GM21526 (cell line): ENCODE results near the gene VWA8.
"Not testable (repeated sequence)": the region's sequence is repeated elsewhere in the genome, so short reads cannot be mapped to it uniquely, and the experiment has no call there.

Source experiments
- ATAC-seq: cut with Tn5 transposase; IDR thresholded peaks from one replicate; pipeline ENCODE4 v1.9.1; 2021; ENCODE audit warnings: moderate library complexity; ENCODE audit not compliant: unreplicated experiment, low FRiP score

The VWA8 gene

DNA sequence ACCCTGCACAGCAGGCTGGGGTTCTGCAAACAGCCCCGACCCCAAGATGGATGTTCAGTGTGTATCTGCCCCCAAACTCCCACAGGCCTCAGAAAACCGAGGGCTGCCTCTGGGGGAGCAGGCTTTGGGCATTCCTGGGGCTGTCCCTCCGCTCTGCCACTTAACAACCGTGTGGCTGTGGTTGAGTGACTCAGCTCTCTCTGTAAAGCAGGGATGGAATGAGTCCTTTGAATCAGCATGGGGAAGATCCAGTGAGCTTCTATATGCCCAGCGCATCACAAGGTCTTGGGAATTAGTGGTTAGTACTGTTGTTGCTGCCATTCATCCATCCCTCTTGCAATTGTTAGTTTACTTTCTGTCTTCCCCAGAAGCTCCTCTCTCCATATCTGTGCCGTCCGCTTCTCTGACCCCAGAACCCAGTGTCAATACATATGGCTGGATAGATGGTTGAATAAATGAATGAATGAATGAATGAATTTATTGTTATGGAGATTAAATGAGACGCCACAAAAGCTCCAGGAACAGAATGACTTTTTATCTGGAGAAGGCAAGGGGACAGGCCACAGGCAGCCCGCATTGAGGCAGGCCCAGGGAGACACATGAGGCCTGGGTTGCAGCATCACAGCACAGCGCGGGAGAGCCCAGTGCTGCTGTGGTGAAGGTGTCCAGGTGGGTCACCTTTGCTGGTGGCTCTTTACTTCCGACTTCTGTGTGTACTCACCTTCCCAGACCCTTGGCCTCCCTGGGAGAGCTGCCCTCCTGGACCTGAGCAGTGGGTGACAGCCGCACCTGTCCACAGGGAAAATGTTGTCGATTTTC, 414.3 kb downstream of the VWA8 start:
- no peak for ATAC-seq

- no peak for ATAC-seq
Measured at GRCh38 chr13:41545432-41545707, 415.5 kb downstream of the VWA8 start.

DNA sequence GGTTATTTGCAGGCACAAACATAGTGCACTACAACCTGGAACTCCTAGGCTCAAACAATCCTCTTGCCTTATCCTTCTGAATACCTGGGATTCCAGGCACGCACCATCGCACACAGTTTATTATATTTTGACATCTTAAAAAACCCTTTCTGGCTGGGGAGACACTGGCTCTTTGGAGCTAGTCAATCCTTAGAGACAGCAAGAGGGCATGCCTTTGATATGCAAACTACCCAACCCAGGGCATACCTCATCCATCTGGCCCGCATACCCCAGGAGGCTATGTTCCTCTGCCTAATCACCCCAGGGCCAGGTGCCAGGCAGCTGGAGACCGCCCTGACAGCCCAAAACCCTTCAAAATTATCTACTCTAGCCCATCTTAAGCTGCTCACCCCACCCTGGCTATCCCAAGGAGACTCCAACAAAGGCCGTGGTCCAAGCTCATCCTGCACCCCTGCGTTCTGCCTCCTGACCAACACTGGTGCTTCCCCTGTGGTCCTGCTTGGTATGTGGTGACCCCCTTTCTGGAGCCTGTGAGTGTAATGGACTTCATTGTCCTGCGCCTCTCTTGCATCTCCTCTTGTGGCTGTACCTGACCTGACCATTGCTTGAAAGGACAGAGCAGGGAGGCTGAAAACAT, 417.1 kb downstream of the VWA8 start:
- ATAC-seq, result no peak

DNA sequence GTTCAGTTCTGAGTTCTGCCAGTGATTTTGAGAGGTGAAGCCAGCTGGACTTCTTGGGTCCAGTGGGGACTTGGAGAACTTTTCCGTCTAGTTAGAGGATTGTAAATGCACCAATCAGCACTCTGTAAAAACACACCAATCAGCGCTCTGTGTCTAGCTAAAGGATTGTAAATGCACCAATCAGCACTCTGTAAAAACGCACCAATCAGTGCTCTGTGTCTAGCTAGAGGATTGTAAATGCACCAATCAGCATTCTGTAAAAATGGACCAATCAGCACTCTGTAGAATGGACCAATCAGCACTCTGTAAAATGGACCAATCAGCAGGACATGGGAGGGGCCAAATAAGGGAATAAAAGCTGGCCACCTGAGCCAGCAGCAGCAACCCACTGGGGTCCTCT, 418.1 kb downstream of the VWA8 start:
- not testable (repeated sequence) for ATAC-seq

DNA sequence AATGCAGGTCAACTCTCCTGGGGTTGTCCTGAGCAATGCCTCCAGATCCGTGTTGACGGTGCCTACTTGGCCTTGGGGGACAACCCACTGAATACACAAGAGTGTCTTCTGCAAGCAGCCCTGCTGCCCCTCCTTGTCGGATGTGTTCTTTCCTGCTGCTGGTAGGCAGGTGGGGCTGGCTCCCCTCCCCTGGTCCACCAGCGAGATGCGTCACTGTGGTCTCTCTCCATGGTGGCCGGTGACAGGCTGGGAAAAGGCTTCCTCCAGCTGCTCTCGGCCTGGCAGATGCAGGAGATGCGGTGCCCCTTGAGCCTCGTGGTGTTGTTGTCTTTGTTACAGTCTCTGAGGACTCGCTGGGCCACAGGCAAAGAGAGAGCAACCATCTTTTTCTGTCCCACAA, 418.6 kb downstream of the VWA8 start:
- ATAC-seq, result no peak

GRCh38 chr13:41541142-41541938, 419.6 kb downstream of the VWA8 start:
- ATAC-seq, result no peak

- ATAC-seq, result not testable (repeated sequence)
Measured at GRCh38 chr13:41540240-41540639, 420.7 kb downstream of the VWA8 start.

DNA sequence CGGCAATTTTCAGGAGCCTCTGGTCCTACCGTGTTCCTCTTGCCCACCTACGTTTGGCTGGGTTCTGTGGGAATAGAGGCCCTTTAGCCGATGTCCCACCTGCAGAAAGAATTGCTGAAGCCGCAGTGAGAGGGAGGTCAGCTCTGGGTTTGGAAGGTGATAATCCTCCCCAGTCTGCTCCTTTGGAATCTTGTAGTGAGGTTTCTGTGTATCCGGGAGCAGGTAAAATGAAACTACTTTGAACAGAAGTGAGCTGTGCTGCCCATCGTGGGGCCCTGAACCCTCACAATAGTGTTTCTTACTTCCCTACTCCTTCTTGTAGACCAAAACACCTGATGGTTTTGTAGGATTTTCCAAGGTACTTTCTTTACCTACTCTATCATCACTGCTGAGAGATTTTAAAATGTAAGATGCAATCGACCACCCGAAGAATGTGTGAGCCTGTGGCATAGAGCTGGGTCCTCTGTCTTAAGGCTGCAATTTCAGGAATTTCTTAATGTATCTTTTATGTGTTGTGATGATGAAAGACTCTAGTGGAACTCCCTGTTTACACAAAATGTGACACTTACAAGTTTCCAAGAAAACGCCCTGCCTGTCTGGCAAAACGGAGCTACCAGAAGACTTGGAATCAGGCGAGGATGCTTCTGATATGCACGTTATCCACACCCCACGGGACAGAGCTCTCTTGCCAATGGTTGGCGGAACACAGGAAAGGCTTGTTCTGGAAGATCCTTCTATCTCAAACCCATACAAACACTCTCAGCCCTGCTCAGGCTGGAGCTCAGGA, 427.4 kb downstream of the VWA8 start:
- ATAC-seq, result no peak

DNA sequence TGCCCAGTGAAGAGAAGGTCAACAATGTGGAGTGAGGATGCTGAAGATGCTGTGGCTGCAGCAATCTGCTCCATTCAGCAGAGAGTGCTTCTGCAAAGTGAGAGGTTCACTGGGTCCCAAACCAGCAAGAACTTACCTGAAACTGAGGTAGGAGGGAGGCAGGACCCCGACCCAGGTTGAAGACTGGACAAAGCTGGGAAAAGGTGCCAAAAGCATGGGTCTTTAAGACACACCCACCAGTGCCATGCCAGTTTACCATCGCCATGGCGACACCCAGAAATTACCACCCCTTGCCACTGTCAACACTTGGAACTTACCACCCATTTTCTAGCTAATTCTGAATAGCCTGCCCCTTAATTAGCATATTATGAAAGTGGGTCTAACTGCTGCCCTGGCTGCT, 432.9 kb downstream of the VWA8 start:
- no peak for ATAC-seq

GRCh38 chr13:41520660-41521630, 440.0 kb downstream of the VWA8 start:
- ATAC-seq, result no peak

DNA sequence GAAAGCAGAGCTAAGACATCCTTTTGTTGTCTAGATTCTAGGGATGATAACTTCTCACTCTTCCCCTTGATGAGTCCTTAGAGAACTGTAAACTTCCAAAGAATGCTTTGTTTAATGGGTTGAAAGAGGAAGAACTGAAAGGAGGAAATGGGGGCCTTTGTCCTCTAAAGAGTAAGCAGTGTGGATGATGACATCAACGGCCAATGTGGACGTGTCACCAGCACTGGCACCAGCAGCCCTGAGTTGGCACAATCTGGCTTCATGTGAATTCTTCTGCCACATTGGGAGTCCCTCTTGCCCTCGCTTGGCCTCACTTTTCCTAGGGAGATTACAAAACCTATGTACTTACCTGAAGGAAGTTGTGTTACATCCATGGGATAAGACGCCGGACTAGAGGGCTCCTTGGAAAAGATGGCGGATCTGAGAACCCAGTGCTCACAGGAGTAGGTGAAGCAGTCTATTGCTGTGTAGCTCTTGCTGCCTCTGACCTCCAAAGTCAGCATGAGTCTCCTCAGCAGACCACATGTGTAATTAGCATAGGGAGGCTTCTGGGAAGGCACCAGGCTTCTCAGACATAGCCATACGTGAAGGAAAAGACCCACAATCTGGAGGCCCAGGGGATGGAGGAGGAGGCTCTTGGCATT, 440.8 kb downstream of the VWA8 start:
- ATAC-seq, result no peak
